ENCODE results near the gene MRPL48.
"Not testable (repeated sequence)": the region's sequence is repeated elsewhere in the genome, so short reads cannot be mapped to it uniquely, and the experiment has no call there.

Gene MRPL48

DNA sequence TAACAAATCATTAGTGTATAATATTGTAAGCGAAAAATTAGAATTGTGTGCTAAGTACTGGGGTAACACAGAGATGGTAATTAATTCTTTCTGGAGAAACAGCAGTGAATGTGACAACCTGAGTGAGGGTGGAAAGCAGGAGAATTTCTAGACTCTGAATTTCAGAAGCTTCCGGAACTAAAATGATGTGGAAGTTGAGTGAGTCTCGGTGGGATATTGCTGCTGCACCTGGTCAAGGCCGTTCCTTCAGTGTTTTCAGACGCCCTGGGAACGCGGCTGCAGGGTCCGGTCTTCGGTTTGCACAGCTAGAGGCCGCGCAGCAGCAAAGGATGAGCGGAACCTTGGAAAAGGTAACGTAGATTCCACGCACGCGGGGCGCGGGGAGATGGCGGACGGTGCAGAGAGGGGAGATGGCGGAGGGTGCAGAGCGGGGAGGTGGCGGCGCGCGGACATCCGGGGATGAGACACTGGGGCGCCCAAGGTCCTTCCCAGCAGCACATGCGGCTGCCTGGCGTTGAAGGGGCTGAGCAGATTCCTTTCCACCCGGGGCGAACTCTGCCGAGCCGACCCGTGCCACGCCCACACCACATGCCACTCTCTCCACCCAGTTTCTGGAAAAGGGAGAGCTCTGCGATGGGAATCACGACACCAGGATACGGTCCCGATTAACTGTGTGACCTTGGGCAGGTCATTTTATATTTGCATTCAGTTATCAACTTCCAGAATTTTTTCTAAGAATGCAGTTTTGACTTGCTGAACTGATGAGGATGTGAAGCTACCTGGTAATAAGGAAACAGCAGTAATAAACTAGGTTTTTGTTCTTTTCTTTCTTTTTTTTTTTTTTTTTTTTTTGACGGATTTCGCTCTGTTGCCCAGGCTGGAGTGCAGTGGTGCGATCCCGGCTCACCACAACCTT, at the start of gene MRPL48:
TSS of gene MRPL48 (plus strand) at position 232 of the 916 bp plus-strand sequence. CDS start at position 330, 98 bp downstream.
- peak; percentile 74 to 78 for DNase-seq (ENCODE audit: low read depth in 2 of 2)

DNA sequence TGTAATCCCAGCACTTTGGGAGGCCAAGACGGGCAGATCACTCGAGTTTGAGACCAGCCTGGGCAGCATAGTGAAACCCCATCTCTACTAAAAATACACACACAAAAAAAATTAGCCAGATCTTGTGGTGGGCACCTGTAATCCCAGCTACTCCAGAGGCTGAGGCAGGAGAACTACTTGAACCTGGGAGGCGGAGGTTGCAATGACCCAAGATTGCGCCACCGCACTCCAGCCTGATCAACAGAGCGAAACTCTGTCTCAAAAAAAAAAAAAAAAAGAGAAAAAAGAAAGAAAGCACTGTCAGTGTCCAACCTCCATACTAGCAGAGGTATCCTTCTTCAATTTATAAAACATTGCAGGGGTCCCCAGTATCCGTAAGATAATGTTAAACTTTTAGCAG, 44.6 kb upstream of the MRPL48 start:
- DNase-seq (ENCODE audit: low read depth in 2 of 2): no peak

DNA sequence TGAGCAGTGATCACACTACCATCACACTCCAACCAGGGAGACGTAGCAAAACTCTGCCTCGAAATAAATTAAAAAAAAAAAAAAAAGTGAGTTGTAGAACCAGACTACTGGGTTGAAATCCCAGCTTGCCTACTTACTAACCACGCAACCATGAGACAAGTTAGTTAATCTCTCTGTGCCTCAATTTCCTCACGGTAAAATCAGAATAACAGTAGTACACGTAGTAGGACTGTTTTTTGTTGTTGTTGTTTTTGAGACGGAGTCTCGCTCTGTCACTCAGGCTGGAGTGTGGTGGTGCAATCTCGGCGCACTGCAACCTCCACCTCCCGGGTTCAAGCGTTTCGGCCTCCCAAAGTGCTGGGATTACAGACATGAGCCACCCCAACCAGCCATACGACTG, 41.0 kb upstream of the MRPL48 start:
- DNase-seq (ENCODE audit: low read depth in 2 of 2): no peak

DNA sequence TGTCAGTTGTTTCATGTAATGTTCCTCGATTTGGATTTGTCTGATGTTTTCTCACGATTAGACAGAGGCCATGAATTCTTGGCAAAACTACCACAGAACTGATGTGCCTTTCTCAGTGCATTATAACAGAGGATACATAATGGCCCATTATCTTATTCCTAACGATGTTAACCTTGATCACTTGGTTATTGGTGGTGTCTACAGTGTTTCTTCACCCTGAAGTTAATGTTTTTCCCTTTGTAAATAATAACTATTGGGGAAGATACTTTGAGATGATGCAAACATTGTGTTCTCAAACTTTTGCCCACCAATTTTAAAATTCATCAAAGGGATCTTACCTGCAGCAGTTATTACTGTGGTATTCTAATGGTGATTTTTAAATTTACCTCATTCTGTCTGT, 39.9 kb upstream of the MRPL48 start:
- DNase-seq (ENCODE audit: low read depth in 2 of 2): no peak

DNA sequence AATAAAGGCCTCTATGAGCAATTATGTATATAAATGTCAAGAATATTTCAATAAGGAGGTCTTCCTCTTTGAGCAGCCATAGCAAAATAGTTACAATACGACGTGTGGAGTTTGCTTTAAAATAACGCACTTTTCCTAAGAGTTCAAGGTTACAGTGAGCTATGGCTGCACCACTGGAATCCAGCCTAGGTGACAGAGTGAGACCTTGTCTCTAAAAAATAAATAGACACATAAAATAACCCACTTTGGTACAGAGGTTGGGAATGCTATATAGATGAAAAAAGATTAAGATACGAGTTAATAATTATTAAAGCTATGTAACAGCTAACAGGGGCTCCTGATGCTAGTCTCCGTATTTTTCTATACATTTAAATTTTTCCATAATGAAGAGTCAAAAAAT, 39.4 kb upstream of the MRPL48 start:
- no peak for DNase-seq (ENCODE audit: low read depth in 2 of 2)

DNA sequence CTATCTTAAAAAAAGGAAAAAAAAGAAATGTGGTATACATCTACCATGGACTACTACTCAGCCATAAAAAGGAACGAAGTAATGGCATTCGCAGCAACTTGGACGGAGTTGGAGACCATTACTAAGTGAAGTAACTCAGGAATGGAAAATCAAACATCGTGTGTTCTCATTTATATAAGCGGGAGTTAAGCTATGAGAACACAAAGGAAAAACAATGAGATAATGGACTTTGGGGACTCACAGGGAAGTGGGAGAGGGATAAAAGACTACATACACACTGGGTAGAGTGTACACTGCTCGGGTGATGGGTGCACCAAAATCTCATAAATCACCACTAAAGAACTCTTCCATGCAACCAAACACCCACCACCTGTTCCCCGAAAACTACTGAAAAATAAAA, 38.6 kb upstream of the MRPL48 start:
- no peak for DNase-seq (ENCODE audit: low read depth in 2 of 2)

DNA sequence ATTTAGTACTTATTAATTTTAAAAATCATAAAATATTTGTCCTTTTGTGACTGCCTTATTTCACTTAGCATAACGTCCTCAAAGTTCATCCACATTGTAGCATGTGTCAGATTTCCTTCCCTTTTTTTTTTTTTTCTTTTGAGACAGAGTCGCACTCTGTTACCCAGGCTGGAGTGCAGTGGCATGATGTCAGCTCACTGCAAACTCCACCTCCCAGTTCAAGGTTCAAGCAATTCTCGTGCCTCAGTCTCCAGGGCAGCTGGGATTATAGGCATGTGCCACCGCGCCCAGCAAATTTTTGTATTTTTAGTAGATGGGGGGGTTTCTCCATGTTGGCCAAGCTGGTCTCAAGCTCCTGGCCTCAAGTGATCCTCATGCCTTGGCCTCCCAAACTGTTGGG, 37.4 kb upstream of the MRPL48 start:
- DNase-seq (ENCODE audit: low read depth in 2 of 2): no peak

DNA sequence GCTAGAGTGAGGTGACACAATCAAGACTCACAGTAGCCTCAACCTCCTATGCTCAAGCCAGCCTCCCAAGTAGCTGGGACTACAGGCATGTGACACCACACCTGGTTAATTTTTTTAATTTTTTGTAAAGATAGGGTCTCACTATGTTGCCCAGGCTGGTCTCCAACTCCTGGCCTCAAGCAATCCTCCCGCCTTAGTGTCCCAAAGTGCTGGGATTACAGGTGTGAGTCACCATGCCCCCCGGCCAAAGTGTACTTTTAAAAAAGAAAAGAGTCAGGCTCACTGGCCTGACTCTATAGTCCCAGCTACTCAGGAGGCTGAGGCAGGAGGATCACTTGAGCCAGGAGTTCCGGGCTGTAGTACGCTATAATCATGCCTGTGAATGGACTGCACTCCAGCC, 36.8 kb upstream of the MRPL48 start:
- DNase-seq (ENCODE audit: low read depth in 2 of 2): not testable (repeated sequence)

DNA sequence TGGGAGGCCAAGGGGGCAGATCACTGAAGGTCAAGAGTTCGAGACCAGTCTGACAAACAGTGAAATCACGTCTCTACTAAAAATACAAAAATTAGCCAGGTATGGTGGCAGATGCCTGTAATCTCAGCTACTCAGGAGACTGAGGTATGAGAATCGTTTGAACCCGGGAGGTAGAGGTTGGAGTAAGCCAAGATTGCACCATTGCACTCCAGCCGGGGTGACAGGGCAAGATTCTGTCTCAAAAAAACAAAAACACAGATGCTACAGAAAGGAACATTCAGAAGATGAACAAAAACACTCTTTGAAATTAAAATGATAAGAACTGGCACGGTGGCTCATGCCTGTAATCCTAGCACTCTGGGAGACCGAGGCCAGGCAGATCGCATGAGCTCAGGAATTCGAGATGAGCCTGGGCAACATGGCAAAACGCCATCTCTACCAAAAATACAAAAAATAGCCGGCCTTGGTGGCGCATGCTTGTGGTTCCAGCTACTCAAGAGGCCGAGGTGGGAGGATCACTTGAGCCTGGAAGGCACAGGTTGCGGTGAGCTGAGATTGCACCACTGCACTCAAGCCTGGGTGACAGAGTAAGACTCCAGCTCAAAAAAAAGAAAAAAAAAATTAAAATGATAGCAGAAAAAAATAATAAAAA, 35.3 kb upstream of the MRPL48 start:
- no peak for DNase-seq (ENCODE audit: low read depth in 2 of 2)

DNA sequence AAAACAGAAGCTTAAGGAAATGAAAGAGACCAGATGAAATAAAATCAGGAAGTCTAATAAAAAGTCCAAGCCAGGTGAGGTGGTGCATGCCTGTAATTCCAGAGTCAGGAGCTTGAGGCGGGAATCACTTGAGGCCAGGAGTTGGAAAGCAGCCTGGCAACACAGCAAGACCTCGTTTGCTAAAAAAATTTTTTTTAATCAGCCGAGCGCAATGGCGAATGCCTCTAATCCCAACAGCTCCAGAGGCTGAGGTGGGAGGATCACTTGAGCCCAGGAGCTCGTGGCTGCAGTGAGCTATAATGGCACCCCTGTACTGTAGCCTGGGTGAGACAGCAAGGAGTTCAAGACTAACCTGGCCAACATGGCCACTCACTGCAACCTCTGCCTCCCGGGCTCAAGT, 34.8 kb upstream of the MRPL48 start:
- no peak for DNase-seq (ENCODE audit: low read depth in 2 of 2)

DNA sequence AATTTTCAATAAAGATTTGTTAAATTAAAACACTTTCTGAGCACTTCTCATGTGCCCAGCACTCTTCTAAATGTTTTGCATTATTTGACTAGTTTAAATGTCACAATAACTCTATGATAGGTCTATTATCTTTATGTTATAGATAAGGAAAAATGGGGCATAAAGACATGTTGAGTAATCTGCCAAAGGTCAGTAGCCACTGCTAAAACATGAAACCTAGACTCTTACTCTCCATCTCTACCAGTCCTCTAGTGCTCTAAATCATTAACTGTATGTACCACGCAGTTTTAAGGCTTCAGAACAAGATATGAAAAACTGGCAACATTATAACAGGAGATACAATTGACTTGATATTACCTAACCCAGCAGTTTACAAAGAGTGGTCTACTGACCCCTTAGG, 33.7 kb upstream of the MRPL48 start:
- DNase-seq (ENCODE audit: low read depth in 2 of 2): no peak

DNA sequence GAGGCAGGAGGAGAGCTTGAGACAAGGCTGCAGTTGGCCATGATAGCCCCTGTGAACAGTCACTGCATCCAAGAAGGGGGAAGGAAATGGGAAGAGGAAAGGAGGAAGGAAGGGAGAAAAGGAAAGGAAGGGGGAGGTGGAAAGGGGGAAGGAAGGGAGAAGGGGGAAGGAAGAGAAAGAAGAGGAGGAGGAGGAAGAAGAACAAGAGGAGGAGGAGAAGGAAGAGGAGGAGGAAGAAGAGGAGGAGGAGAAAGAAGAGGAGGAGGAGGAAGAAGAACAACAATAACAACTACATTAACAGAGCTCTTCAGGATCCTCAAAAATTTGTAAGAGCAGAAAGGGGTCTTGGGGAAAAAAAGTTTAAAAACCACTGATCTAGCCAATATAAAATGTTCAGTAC, 32.0 kb upstream of the MRPL48 start:
- no peak for DNase-seq (ENCODE audit: low read depth in 2 of 2)

DNA sequence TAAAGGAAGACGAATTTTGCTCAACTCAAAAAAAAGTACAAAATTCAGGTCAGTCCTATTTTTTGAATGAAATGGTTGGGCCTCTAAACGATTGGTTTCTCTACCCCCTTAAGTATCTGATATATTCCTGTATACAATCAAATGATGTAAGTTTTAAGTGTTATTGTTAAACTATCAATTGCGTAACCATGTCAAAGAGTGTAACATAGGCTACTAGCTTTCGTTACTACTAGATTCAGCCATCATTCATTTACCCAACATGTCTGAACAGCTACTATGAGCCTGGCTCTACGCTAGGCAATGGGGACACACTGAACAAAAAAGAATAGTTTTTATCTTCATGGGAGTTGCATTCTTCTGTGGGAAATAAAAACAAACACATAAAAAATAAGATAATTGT, 30.1 kb upstream of the MRPL48 start:
- DNase-seq (ENCODE audit: low read depth in 2 of 2): no peak

DNA sequence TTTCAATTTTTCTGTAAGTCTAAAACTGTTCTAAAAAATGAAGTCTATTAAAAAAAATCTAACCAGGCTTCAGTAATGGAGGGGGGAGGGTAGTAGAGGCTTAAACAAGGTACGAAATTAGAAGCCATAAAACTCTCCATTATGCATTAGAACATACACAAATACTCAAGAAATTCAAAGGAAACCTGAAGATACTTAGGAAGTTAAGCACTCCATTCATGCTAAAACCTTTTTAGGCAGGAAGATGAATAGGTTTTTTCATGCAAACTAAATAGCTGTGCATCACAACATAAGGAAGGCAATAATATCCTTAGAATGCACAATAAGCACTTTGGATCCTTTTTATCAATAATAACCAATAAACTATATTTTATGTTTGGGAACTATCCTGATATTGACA, 29.2 kb upstream of the MRPL48 start:
- DNase-seq (ENCODE audit: low read depth in 2 of 2): no peak

DNA sequence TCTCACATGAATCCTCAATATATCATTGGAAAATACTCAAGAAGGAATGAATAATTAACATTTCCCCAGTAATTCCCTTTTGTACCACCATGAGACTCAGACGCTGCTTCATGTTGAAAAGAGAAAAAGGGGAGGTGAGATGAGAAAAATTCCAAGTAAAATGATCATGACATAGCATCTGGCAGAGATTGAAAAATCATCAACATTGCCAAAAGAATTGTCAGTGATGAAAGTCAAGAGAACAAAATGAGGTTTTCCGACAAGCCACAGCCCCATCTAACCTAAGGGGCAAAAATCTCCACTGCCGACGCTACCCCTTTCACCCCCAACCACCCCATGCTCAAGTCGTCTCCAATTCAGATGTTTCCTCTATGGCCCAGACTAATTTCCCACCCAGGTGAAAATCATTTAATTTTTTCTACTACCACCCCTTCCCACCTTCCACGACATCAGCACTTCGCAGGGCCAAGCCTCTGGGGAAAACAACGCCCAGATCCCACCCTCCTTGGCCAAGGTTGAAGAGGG, 28.0 kb upstream of the MRPL48 start:
- DNase-seq (ENCODE audit: low read depth in 2 of 2): no peak

DNA sequence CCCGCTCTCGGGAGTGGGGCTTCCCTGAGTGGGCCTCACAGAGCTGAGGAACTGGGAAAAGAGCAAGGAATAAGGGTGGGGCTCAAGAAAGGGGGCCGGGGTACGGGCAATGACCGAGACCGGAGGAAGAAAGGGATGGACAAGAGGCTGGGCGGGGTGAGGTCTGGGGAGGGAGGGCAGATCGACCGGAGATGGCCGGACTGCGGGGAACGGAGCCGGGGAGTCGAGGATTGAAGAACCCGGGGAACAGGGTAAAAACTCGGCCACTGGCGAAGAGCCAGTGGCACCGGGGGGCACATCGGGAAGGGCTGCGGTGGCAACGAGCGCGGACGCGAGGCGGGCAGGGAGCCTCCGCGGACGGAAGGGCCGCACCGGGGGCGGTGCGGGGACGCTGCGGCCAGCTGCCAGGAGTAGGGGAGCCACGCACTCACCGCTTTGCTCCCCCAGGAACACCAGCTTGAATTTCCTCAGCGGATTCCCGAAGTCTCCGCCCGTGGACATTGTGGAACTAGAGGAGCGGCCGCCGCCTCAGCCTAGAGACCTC, 27.5 kb upstream of the MRPL48 start:
- DNase-seq (ENCODE audit: low read depth in 2 of 2): no peak

DNA sequence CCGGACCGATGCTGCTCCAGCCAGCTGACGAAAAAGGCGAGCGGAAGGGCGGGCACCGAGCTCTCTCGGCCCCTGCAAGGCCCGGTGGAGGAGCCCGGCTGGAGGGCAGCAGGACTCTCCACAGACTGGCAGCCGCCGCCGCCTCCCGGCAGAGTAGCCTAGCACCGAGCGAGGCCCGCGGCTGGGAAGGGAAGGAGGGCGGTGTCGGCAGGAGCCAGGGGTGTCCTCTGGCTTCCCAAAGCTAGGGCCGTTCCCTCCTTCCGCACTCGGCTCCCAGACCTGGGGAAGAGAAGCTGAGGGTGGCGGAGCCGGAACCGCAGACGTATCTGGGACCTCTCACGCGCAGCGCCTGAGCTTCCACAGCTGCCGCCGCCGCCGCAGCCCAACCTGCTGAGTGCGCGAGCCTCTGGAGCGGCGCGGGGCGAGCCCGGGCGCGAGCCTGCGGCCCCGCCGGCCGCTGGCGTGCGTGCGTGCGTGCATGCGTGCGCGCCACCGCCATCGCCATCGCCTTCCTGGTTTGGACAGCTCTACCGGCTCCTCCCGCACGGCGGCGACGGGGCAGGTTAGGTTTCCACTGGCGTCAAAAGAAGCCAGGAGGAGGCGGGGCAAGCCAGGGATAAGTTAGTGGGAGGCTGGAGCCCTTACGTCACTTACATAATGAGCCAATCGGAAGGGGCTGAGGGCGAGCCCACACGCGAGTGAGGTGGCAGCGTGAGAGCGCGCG, 26.8 kb upstream of the MRPL48 start, which contains the start of gene RAB6A:
TSS of gene RAB6A (minus strand) at position 396 of the 724 bp plus-strand sequence. CDS start 439 bp downstream, outside the sequence.
- peak; percentile 99 to 100 for DNase-seq (ENCODE audit: low read depth in 2 of 2)

DNA sequence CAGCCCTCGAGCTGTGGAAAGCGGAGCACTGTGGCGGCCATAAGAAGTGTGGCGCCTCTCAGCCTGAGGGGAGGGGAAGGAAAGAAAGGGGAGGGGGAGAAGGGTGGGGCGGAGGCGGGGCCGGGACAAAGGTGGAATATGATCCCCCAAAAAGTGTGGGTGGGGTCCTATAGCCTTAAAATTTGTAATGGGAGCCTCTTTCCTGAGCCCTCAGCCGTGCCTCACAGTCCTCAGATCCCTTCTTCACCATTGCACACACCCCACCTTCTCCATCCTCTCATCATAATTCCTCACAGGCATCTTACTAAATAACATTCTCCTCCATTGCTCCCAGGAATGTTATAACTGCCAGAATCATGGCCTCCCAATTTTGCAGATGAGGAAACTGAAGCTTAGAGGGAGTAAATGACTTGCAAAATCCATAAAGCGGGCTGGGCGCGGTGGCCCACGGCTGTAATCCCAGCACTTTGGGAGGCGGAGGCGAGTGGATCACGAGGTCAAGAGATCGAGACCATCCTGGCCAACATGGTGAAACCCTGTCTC, 26.2 kb upstream of the MRPL48 start:
- no peak for DNase-seq (ENCODE audit: low read depth in 2 of 2)

DNA sequence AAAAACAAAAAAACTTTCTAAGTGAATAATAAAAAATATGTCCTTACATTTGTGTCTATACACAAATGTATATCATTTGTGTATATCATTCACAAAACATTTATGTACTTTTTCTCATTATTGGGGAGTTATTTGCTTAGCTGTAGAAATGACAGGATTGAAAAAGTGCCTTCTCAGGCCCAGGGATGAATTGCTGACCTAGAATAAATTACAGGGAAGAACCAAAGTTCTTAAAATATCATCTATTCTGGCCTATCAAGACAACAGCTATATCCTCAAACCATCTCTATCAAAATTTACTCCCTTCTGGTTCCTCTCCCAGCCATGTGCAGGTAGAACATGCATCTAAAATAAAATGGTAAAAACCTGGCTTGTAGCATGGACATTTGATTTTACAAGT, 24.9 kb upstream of the MRPL48 start:
- DNase-seq (ENCODE audit: low read depth in 2 of 2): no peak

DNA sequence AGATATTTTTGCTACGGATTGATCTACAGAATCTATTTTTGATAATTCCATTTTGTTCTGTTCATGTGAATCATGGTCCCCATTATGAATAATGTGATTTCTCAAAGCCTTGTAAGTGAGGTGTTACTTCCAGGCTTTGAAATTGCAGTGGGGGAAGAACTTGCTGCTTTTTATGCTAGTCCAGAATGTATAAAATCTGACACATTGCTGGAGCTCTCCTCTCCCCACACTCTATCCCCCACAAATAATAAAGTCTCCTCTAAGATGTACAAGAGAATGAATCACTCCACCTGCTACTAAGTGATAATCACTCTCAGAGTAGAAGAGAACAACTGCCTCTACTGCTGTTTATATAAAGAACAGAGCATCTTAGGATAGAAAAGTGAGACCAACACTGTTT, 20.9 kb upstream of the MRPL48 start:
- no peak for DNase-seq (ENCODE audit: low read depth in 2 of 2)

DNA sequence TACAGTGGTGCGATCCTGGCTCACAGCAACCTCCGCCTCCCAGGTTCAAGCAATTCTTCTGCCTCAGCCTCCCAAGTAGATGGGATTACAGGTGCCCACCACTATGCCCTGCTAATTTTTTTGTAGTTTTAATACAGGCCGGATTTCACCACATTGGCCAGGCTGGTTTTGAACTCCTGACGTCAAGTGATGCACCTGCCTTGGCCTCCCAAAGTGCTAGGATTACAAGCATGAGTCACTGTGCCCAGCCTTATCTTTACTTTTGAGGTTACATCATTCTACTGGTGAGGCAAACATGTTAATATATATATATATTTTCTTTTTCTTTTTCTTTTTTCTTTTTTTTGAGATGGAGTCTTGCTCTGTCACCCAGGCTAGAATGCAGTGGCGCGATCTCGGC, 16.9 kb upstream of the MRPL48 start:
- not testable (repeated sequence) for DNase-seq (ENCODE audit: low read depth in 2 of 2)
